ENCODE data around the gene INSR. TPM values are rescaled to one million over a fixed set of nuclear protein-coding genes. Genes with fewer than 3 reads are reported as not detected.
"Not testable (repeated sequence)": the region's sequence is repeated elsewhere in the genome, so short reads cannot be mapped to it uniquely, and the experiment has no call there.

The INSR gene
- total RNA-seq, 1 donor from 2014 or later: 23.9 TPM

- TF ChIP-seq CTCF (IDR thresholded peaks at IDR 0.05; ENCODE audit: partially characterized antibody, unreplicated experiment): no peak
- no peak for DNase-seq
- Mint-ChIP-seq H3K27me3 (ENCODE audit: unreplicated experiment) (no peaks in the 10 kb centered on the region), H3K4me3 (ENCODE audit: unreplicated experiment) (no peak overlapping the region), H3K9me3 (ENCODE audit: unreplicated experiment) (peaks cover 7% of the 10 kb centered on the region), H3K36me3 (ENCODE audit: unreplicated experiment) (no peaks in the 10 kb centered on the region), H3K4me1 (ENCODE audit: low read depth, unreplicated experiment) (no peaks in the 10 kb centered on the region), H3K27ac (ENCODE audit: unreplicated experiment) (no peak overlapping the region)
Measured at GRCh38 chr19:7229735-7230134, 64.5 kb downstream of the INSR start.

GRCh38 chr19:7228935-7229541 is 65.2 kb downstream of the INSR start:
- H3K36me3 Mint-ChIP-seq (ENCODE audit: unreplicated experiment): no peaks in the 10 kb centered on the region
- no peaks in the 10 kb centered on the region for H3K4me1 Mint-ChIP-seq (ENCODE audit: low read depth, unreplicated experiment)
- no peak for TF ChIP-seq CTCF (IDR thresholded peaks at IDR 0.05; ENCODE audit: partially characterized antibody, unreplicated experiment)
- H3K27ac Mint-ChIP-seq (ENCODE audit: unreplicated experiment): no peak overlapping the region
- no peak overlapping the region for H3K4me3 Mint-ChIP-seq (ENCODE audit: unreplicated experiment)
- H3K27me3 Mint-ChIP-seq (ENCODE audit: unreplicated experiment): no peaks in the 10 kb centered on the region
- H3K9me3 Mint-ChIP-seq (ENCODE audit: unreplicated experiment): peaks cover 7% of the 10 kb centered on the region
- no peak for DNase-seq

GRCh38 chr19:7227735-7228134 is 66.5 kb downstream of the INSR start:
- Mint-ChIP-seq H3K9me3 (ENCODE audit: unreplicated experiment) (peaks cover 7% of the 10 kb centered on the region), H3K27me3 (ENCODE audit: unreplicated experiment) (no peaks in the 10 kb centered on the region), H3K4me3 (ENCODE audit: unreplicated experiment) (no peak overlapping the region), H3K27ac (ENCODE audit: unreplicated experiment) (no peak overlapping the region), H3K4me1 (ENCODE audit: low read depth, unreplicated experiment) (no peaks in the 10 kb centered on the region), H3K36me3 (ENCODE audit: unreplicated experiment) (no peaks in the 10 kb centered on the region)
- no peak for DNase-seq
- TF ChIP-seq CTCF (IDR thresholded peaks at IDR 0.05; ENCODE audit: partially characterized antibody, unreplicated experiment): no peak

GRCh38 chr19:7227149-7227548 is 67.1 kb downstream of the INSR start:
- not testable (repeated sequence) for DNase-seq; H3K4me3 Mint-ChIP-seq (ENCODE audit: unreplicated experiment); H3K36me3 Mint-ChIP-seq (ENCODE audit: unreplicated experiment); H3K27me3 Mint-ChIP-seq (ENCODE audit: unreplicated experiment); H3K27ac Mint-ChIP-seq (ENCODE audit: unreplicated experiment); H3K9me3 Mint-ChIP-seq (ENCODE audit: unreplicated experiment); H3K4me1 Mint-ChIP-seq (ENCODE audit: low read depth, unreplicated experiment)

GRCh38 chr19:7226739-7227138 is 67.5 kb downstream of the INSR start:
- Mint-ChIP-seq H3K4me1 (ENCODE audit: low read depth, unreplicated experiment) (no peaks in the 10 kb centered on the region), H3K27ac (ENCODE audit: unreplicated experiment) (no peak overlapping the region), H3K4me3 (ENCODE audit: unreplicated experiment) (no peak overlapping the region), H3K36me3 (ENCODE audit: unreplicated experiment) (no peaks in the 10 kb centered on the region), H3K9me3 (ENCODE audit: unreplicated experiment) (peaks cover 7% of the 10 kb centered on the region), H3K27me3 (ENCODE audit: unreplicated experiment) (peaks cover 2% of the 10 kb centered on the region)
- TF ChIP-seq CTCF (IDR thresholded peaks at IDR 0.05; ENCODE audit: partially characterized antibody, unreplicated experiment): no peak
- no peak for DNase-seq
